Measurements from ENCODE around the gene BDKRB2.

GRCh38 chr14:96268431-96269358 is 64.1 kb downstream of the BDKRB2 start:
- TF ChIP-seq CTCF (conservative IDR thresholded peaks at IDR 0.05; ENCODE audit: low read depth in 2 of 2) (no peak), POLR2AphosphoS5 (IDR thresholded peaks at IDR 0.05; ENCODE audit: low read depth) (no peak), ETS1 (IDR thresholded peaks at IDR 0.05) (no peak), REST (IDR thresholded peaks at IDR 0.05; ENCODE audit: unreplicated experiment) (no peak)

Data from GM23338 (cell line).